ENCODE data around the gene IRS2. TPM values are rescaled to one million over a fixed set of nuclear protein-coding genes. Genes with fewer than 3 reads are reported as not detected.

IRS2 gene
- total RNA-seq, 1 experiment from 2014 or later = 5.9 TPM

DNA sequence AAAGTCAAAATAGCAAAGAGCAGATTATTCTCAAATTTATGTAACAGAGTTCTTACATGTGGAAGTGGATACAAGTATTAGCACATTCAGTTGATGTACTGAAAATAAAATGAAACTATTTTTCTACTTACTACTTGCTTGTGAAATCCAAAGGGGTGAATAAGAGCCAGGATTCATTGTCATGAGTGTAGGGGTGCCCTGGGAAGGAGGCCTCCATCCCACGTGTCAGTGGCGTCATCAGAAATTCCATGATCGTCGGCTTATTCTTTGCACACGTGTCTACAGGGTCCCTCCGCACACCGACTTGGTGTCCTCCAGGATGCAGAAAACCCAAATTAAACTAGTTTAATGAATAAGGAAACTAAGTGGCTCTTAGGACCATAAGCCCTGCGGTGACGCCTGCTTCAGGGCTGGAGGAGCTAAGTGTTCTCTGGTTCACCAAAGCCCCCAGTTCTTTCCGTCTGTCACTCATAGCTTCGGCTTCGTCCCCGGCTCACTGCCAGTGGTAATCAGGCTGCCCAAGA is 55.5 kb downstream of the IRS2 start:
- ChIA-PET POLR2A (no interaction called here), CTCF (no interaction called here)
- intact Hi-C loops (cut with micrococcal nuclease; ENCODE audit: unreplicated experiment) = no loop called here
- in situ Hi-C loops (cut with HindIII; ENCODE audit: low pct_unique_long_range_greater_than_20kb, low sequenced_read_pairs) = no loop called here
- Histone ChIP-seq H3K27ac (ENCODE audit: low read length) (no peak overlapping the region), H3K9me3 (ENCODE audit: control insufficient read depth, insufficient read depth, low read depth, low read length) (no peaks in the 10 kb centered on the region), H3K27me3 (ENCODE audit: control insufficient read depth, insufficient read depth, low read length) (no peaks in the 10 kb centered on the region), H3K4me1 (ENCODE audit: control insufficient read depth, insufficient read depth, low read length) (no peaks in the 10 kb centered on the region), H3K4me3 (ENCODE audit: low read depth in 2 of 2, low read length in 2 of 2) (no peak overlapping the region), H3K36me3 (ENCODE audit: control insufficient read depth, insufficient read depth, low read length) (no peaks in the 10 kb centered on the region)
- DNase-seq (ENCODE audit: low read depth, low spot score) = no peak
- ATAC-seq = no peak
- no TSS peak for BruUV-seq (replicated peaks)
- no peak for TF ChIP-seq TCF7L2 (IDR thresholded peaks at IDR 0.05; ENCODE audit: low read depth, low read length)
- TF ChIP-seq, protein P1, sequence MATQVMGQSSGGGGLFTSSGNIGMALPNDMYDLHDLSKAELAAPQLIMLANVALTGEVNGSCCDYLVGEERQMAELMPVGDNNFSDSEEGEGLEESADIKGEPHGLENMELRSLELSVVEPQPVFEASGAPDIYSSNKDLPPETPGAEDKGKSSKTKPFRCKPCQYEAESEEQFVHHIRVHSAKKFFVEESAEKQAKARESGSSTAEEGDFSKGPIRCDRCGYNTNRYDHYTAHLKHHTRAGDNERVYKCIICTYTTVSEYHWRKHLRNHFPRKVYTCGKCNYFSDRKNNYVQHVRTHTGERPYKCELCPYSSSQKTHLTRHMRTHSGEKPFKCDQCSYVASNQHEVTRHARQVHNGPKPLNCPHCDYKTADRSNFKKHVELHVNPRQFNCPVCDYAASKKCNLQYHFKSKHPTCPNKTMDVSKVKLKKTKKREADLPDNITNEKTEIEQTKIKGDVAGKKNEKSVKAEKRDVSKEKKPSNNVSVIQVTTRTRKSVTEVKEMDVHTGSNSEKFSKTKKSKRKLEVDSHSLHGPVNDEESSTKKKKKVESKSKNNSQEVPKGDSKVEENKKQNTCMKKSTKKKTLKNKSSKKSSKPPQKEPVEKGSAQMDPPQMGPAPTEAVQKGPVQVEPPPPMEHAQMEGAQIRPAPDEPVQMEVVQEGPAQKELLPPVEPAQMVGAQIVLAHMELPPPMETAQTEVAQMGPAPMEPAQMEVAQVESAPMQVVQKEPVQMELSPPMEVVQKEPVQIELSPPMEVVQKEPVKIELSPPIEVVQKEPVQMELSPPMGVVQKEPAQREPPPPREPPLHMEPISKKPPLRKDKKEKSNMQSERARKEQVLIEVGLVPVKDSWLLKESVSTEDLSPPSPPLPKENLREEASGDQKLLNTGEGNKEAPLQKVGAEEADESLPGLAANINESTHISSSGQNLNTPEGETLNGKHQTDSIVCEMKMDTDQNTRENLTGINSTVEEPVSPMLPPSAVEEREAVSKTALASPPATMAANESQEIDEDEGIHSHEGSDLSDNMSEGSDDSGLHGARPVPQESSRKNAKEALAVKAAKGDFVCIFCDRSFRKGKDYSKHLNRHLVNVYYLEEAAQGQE (IDR thresholded peaks at IDR 0.05; ENCODE audit: insufficient read depth in 1 of 2, low read depth in 2 of 2, low read length in 1 of 2) = no peak
- TF ChIP-seq SIN3A (IDR thresholded peaks at IDR 0.05; ENCODE audit: borderline replicate concordance, insufficient read depth, low read depth, low read length) = no peak
- TF ChIP-seq POLR2AphosphoS5 (IDR thresholded peaks at IDR 0.05; ENCODE audit: low read depth, low read length) = no peak
- TF ChIP-seq, protein P2, sequence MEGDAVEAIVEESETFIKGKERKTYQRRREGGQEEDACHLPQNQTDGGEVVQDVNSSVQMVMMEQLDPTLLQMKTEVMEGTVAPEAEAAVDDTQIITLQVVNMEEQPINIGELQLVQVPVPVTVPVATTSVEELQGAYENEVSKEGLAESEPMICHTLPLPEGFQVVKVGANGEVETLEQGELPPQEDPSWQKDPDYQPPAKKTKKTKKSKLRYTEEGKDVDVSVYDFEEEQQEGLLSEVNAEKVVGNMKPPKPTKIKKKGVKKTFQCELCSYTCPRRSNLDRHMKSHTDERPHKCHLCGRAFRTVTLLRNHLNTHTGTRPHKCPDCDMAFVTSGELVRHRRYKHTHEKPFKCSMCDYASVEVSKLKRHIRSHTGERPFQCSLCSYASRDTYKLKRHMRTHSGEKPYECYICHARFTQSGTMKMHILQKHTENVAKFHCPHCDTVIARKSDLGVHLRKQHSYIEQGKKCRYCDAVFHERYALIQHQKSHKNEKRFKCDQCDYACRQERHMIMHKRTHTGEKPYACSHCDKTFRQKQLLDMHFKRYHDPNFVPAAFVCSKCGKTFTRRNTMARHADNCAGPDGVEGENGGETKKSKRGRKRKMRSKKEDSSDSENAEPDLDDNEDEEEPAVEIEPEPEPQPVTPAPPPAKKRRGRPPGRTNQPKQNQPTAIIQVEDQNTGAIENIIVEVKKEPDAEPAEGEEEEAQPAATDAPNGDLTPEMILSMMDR (IDR thresholded peaks at IDR 0.05) = no peak

DNA sequence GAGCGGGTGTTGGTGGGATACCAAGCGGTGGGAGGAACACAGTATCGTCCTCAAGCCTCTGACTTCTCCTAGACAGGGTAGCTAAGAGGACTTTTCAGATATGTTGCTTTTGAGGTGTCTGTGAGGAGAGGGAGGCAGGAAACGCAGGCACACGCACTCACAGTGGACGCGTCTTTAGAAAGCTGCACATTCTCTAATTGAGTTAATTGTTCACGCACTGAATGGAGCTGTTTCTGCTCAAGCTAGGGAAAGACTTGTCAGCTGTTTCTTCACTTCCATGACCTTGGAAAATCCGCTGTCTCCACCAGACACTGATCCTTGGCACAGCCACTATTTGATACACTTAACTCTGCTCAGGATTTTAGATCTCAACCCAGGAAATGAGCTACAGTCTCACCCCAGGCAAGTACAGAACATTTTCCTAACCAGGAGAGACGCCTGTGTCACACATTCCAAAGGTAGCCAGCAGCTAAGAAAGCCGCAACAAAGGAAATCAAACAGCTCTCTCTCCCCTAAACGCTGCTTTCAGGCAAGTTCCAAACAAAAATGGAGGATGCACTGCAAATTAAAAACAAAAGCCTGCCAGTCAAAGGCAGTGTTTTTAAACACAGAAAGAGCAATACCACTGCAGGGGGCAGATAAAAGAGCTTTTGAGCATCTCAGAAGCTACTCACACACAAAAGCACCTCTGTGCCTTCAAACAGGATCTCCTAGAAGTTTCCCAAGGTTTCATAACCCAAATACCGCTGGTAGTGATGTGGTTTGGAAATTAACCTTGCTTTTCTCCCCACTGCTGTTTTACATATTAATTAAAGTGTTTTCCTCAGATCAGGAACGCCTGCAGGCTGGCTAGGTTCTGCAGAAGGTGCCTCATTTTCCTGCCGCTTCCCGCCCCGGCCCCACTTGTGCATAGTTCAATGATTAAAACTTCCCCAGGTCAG is 57.3 kb downstream of the IRS2 start:
- H3K4me1 ChIP-seq (ENCODE audit: control insufficient read depth, insufficient read depth, low read length) = no peaks in the 10 kb centered on the region
- no peaks in the 10 kb centered on the region for H3K27me3 ChIP-seq (ENCODE audit: control insufficient read depth, insufficient read depth, low read length)
- CTCF ChIA-PET = no interaction called here
- in situ Hi-C loops (cut with HindIII; ENCODE audit: low pct_unique_long_range_greater_than_20kb, low sequenced_read_pairs) = no loop called here
- H3K36me3 ChIP-seq (ENCODE audit: control insufficient read depth, insufficient read depth, low read length) = no peaks in the 10 kb centered on the region
- no peak overlapping the region for H3K27ac ChIP-seq (ENCODE audit: low read length)
- intact Hi-C loops (cut with micrococcal nuclease; ENCODE audit: unreplicated experiment) = no loop called here
- BruUV-seq (replicated peaks) = no TSS peak
- DNase-seq (ENCODE audit: low read depth, low spot score) = no peak
- TF ChIP-seq, protein P1 (IDR thresholded peaks at IDR 0.05; ENCODE audit: insufficient read depth in 1 of 2, low read depth in 2 of 2, low read length in 1 of 2) = no peak
- TF ChIP-seq TCF7L2 (IDR thresholded peaks at IDR 0.05; ENCODE audit: low read depth, low read length) (no peak), SIN3A (IDR thresholded peaks at IDR 0.05; ENCODE audit: borderline replicate concordance, insufficient read depth, low read depth, low read length) (no peak), POLR2AphosphoS5 (IDR thresholded peaks at IDR 0.05; ENCODE audit: low read depth, low read length) (no peak)
- TF ChIP-seq, protein P2 (IDR thresholded peaks at IDR 0.05) = no peak
- ATAC-seq = no peak
- H3K4me3 ChIP-seq (ENCODE audit: low read depth in 2 of 2, low read length in 2 of 2) = no peak overlapping the region
- POLR2A ChIA-PET = no interaction called here
- H3K9me3 ChIP-seq (ENCODE audit: control insufficient read depth, insufficient read depth, low read depth, low read length) = no peaks in the 10 kb centered on the region
